Measurements from ENCODE around the gene HSD11B1.

DNA sequence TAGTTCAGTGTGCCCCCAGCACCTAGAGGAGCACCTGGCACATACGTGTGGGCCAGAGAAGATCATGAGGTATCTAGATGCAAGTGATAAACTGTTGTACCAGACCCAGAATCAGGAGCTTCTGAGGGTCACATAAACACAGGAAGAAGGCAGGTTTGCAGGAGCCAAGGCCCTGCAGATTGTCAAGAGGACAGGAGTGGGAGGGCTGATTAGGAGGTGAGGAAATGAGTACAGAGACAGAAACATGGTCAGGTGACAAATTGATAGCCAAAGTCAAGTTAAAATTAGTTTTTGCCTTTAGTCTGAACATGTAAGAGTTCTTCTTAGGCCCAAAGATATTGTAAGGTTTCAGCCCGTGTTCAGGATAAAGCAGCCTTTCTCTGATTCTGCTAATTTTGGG, 37.2 kb downstream of the HSD11B1 start:
- TF ChIP-seq, protein P1, sequence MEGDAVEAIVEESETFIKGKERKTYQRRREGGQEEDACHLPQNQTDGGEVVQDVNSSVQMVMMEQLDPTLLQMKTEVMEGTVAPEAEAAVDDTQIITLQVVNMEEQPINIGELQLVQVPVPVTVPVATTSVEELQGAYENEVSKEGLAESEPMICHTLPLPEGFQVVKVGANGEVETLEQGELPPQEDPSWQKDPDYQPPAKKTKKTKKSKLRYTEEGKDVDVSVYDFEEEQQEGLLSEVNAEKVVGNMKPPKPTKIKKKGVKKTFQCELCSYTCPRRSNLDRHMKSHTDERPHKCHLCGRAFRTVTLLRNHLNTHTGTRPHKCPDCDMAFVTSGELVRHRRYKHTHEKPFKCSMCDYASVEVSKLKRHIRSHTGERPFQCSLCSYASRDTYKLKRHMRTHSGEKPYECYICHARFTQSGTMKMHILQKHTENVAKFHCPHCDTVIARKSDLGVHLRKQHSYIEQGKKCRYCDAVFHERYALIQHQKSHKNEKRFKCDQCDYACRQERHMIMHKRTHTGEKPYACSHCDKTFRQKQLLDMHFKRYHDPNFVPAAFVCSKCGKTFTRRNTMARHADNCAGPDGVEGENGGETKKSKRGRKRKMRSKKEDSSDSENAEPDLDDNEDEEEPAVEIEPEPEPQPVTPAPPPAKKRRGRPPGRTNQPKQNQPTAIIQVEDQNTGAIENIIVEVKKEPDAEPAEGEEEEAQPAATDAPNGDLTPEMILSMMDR (IDR thresholded peaks at IDR 0.05), result no peak
- TF ChIP-seq POLR2A (IDR thresholded peaks at IDR 0.05), result no peak
